HepG2 (cell line): Measurements from ENCODE around the gene TBC1D20. TPM values are rescaled to one million over a fixed set of nuclear protein-coding genes. Genes with fewer than 3 reads are reported as not detected.

Experiments used
- AGO2 ChIP-seq: fragments of 200-400 bp; formaldehyde crosslinking; optimal IDR thresholded peaks from 2 replicates; pipeline ENCODE3; 2017; ENCODE audit warnings: mild to moderate bottlenecking, low read depth, low read length, moderate library complexity
- EEA1 ChIP-seq: sonication (generic); formaldehyde crosslinking; IDR thresholded peaks from 2 replicates; pipeline ENCODE4 v1.5.1; 2020; ENCODE audit warnings: mild to moderate bottlenecking, missing genetic modification reagents, borderline replicate concordance
- ELF3 ChIP-seq: IDR thresholded peaks from 2 replicates; pipeline ENCODE4 v1.6.1; 2016; ENCODE audit warnings: missing genetic modification reagents, missing compliant biosample characterization
- HBP1 ChIP-seq: IDR thresholded peaks from 2 replicates; pipeline ENCODE4 v1.6.1; 2016; ENCODE audit warnings: low read depth, control low read depth
- IRX3 ChIP-seq: sonication (generic); formaldehyde crosslinking; IDR thresholded peaks from 2 replicates; pipeline ENCODE4 v1.8.1; 2023; ENCODE audit warnings: mild to moderate bottlenecking, low read depth, missing genetic modification reagents, borderline replicate concordance
- MBD4 ChIP-seq: IDR thresholded peaks from 2 replicates; pipeline ENCODE4 v1.6.1; 2012; ENCODE audit warnings: low read length, inconsistent platforms, borderline replicate concordance
- MED8 ChIP-seq: sonication (generic); formaldehyde crosslinking; IDR thresholded peaks from 2 replicates; pipeline ENCODE4 v1.8.1; 2023; ENCODE audit warnings: mild to moderate bottlenecking, missing genetic modification reagents; ENCODE audit not compliant: insufficient replicate concordance
- NFIC ChIP-seq: IDR thresholded peaks from 2 replicates; pipeline ENCODE4 v1.6.1; 2012; ENCODE audit warnings: mild to moderate bottlenecking, low read length, inconsistent platforms
- NRL ChIP-seq: sonication (generic); formaldehyde crosslinking; IDR thresholded peaks from 2 replicates; pipeline ENCODE4 v1.5.0; 2020; ENCODE audit warnings: missing genetic modification reagents, mild to moderate bottlenecking, moderate library complexity, borderline replicate concordance
- PHF8 ChIP-seq: sonication (generic); formaldehyde crosslinking; IDR thresholded peaks from 2 replicates; pipeline ENCODE4 v1.5.0; 2020; ENCODE audit warnings: missing genetic modification reagents
- THAP11 ChIP-seq: IDR thresholded peaks from 2 replicates; pipeline ENCODE4 v1.6.1; 2016; ENCODE audit warnings: missing biosample characterization, missing genetic modification reagents
- ZBTB20 ChIP-seq: sonication (generic); formaldehyde crosslinking; IDR thresholded peaks from 2 replicates; pipeline ENCODE4 v1.8.1; 2023; ENCODE audit warnings: missing genetic modification reagents, low read depth, mild to moderate bottlenecking, borderline replicate concordance
- ZFAT ChIP-seq: sonication (generic); formaldehyde crosslinking; conservative IDR thresholded peaks from 2 replicates; pipeline ENCODE4 v1.8.1; 2023; ENCODE audit warnings: missing genetic modification reagents, inconsistent platforms
- ZIK1 ChIP-seq: sonication (generic); formaldehyde crosslinking; IDR thresholded peaks from 2 replicates; pipeline ENCODE4 v1.5.0; 2020; ENCODE audit warnings: mild to moderate bottlenecking, low read depth, missing genetic modification reagents, borderline replicate concordance
- ZNF121 ChIP-seq: sonication (generic); formaldehyde crosslinking; IDR thresholded peaks from 2 replicates; pipeline ENCODE4 v1.5.0; 2020; ENCODE audit warnings: mild to moderate bottlenecking, missing genetic modification reagents
- ZNF224 ChIP-seq: sonication (generic); formaldehyde crosslinking; IDR thresholded peaks from 2 replicates; pipeline ENCODE4 v1.5.0; 2020; ENCODE audit warnings: mild to moderate bottlenecking, missing genetic modification reagents
- ZNF276 ChIP-seq: sonication (generic); formaldehyde crosslinking; IDR thresholded peaks from 2 replicates; pipeline ENCODE4 v1.4.0; 2020; ENCODE audit warnings: mild to moderate bottlenecking, low read depth, missing genetic modification reagents
- ZNF280B ChIP-seq: sonication (generic); formaldehyde crosslinking; IDR thresholded peaks from 2 replicates; pipeline ENCODE4 v1.5.0; 2020; ENCODE audit warnings: missing genetic modification reagents, mild to moderate bottlenecking, borderline replicate concordance
- ZNF3 ChIP-seq: IDR thresholded peaks from 2 replicates; pipeline ENCODE4 v1.7.0; 2017; ENCODE audit warnings: inconsistent platforms
- ZNF44 ChIP-seq: sonication (generic); formaldehyde crosslinking; IDR thresholded peaks from 2 replicates; pipeline ENCODE4 v1.5.1; 2020; ENCODE audit warnings: mild to moderate bottlenecking, missing genetic modification reagents
- ZNF569 ChIP-seq: sonication (generic); formaldehyde crosslinking; IDR thresholded peaks from 2 replicates; pipeline ENCODE4 v1.5.0; 2020; ENCODE audit warnings: mild to moderate bottlenecking, missing genetic modification reagents, moderate library complexity, borderline replicate concordance
- ZNF75D ChIP-seq: sonication (generic); formaldehyde crosslinking; IDR thresholded peaks from 2 replicates; pipeline ENCODE4 v1.8.1; 2023; ENCODE audit warnings: missing genetic modification reagents, mild to moderate bottlenecking, borderline replicate concordance
- polyA plus RNA-seq, 8 experiments: library from polyadenylated mRNA; depleted of rRNA in 3 of 8; stranded (reverse) in 7 of 8; unstranded in 1 of 8; fragments of >200 nt; fragmentation: Illumina TruSeq in 4 of 8; extraction: Trizol in 4 of 8; gene quantifications; 2 replicates each; pipeline versions ENCODE4 v1.2.1 to v1.2.3, GENCODE V29; 2011 to 2016; ENCODE audit warnings: low read depth in 4 of 8, missing spikeins in 1 of 8, mixed read lengths in 1 of 8; ENCODE audit not compliant: insufficient read depth in 1 of 8
- total RNA-seq, 5 experiments: library from RNA; depleted of rRNA; stranded (reverse); fragments of >200 nt; fragmentation: Illumina TruSeq; extraction: Trizol; gene quantifications; 2 replicates each; pipeline ENCODE4 v1.2.3, GENCODE V29; 2016; ENCODE audit warnings: low read depth in 1 of 5
- TF ChIP-seq, protein P1 (sequence below): sonication (generic); formaldehyde crosslinking; IDR thresholded peaks from 2 replicates; pipeline ENCODE4 v1.5.1; 2020; ENCODE audit warnings: missing genetic modification reagents, mild to moderate bottlenecking, borderline replicate concordance

TBC1D20 gene
- total and polyA plus RNA-seq, 2 of the 13 experiments (the other 11 are each of a cell fraction or from before 2014, with no cell fraction given), result 36.6 to 47.1 TPM

DNA sequence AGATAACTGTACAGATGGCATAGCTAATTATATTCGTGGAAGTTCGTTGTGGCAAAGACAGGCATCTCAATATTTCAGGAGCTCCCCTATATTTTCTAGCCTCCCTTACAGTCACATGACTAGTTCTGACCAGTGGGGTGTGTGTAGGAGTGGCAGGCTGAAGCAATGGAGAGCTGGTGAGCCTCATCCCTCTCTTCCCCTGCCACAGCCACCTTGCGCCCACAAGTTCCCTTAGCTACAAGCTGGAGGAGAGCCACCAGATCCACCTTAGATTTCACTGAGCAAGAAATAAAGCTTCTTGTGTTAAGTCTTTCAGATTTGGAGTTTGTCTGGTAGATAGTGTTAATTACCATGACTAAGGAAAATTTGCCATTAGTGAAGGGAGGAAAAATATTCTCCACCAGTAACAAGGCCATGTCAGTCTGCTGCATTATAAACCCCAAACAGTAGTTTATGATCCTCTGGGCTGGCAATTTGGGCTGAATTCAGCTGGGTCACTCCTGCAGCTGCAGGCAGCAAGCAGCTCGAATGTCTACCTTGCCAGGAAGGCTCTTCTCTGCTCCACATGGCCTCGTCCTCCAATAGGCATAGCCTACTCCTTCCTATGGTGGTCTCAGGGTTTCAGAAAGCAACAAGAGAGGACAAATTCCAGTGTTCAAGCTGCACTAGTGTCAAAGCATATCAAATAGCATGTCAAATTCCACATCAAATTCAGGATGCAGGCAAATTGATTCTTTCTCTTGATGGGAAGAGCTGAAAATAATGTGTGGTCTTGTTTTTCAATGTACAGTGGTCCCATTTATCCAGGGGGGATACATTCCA lies 61.7 kb downstream of the TBC1D20 start (continued):
- TF ChIP-seq ZNF280B (CRISPR knock-in tag) (no peak), AGO2 (peak; percentile 66), ZNF3 (CRISPR knock-in tag) (no peak), HBP1 (peak; percentile 26; the same call in 1 of the 2 replicates), ZFAT (no peak), EEA1 (CRISPR knock-in tag) (no peak; the same call in 1 of the 2 replicates), ZNF44 (no peak), MBD4 (no peak; the same call in 1 of the 2 replicates), ZNF569 (no peak), ZNF276 (CRISPR knock-in tag) (no peak), ZNF121 (CRISPR knock-in tag) (no peak), ZNF224 (CRISPR knock-in tag) (no peak; the same call in 1 of the 2 replicates), MED8 (CRISPR knock-in tag) (no peak), NFIC (no peak), NRL (CRISPR knock-in tag) (peak; percentile 68; the same call in 1 of the 2 replicates), ELF3 (CRISPR knock-in tag) (peak; percentile 9; the same call in 1 of the 2 replicates), ZIK1 (CRISPR knock-in tag) (0 out of 2 replicates have a peak, but pooled peaks have one; percentile 45), IRX3 (no peak), PHF8 (CRISPR knock-in tag) (no peak; the same call in none of the 2 replicates), ZNF75D (no peak), ZBTB20 (CRISPR knock-in tag) (0 out of 2 replicates have a peak, but pooled peaks have one; percentile 1), THAP11 (CRISPR knock-in tag) (no peak)
- TF ChIP-seq, protein P1, sequence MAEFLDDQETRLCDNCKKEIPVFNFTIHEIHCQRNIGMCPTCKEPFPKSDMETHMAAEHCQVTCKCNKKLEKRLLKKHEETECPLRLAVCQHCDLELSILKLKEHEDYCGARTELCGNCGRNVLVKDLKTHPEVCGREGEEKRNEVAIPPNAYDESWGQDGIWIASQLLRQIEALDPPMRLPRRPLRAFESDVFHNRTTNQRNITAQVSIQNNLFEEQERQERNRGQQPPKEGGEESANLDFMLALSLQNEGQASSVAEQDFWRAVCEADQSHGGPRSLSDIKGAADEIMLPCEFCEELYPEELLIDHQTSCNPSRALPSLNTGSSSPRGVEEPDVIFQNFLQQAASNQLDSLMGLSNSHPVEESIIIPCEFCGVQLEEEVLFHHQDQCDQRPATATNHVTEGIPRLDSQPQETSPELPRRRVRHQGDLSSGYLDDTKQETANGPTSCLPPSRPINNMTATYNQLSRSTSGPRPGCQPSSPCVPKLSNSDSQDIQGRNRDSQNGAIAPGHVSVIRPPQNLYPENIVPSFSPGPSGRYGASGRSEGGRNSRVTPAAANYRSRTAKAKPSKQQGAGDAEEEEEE (CRISPR knock-in tag), result no peak
